PC-9 (cell line): ENCODE measurements around the gene B4GALNT1. TPM values are rescaled to one million over a fixed set of nuclear protein-coding genes. Genes with fewer than 3 reads are reported as not detected.
A peak's percentile ranks its signal among the peaks of the same experiment; 100 is the strongest.

Experiments used
- BruUV-seq: library from RNA; stranded (reverse); fragments of 400-500 nt; replicated peaks from 2 replicates; lab custom pipeline; 2021; lab: Mats Ljungman, UMichigan
- CTCF ChIA-PET: fragments of 300-600 bp; sonication (Branson Sonifier 250); formaldehyde crosslinking; loops from one replicate; lab custom pipeline; 2022; ENCODE audit warnings: antibody characterized with exemption; lab: Charles Lee
- POLR2A ChIA-PET: fragments of 300-600 bp; sonication (Branson Sonifier 250); formaldehyde crosslinking; loops from one replicate; lab custom pipeline; 2022; ENCODE audit warnings: antibody characterized with exemption; ENCODE audit not compliant: unreplicated experiment; lab: Charles Lee
- DNase-seq, 2 experiments: peaks; one replicate each; pipeline versions ENCODE4 v3.0.0 to v3.0.0-alpha.2; 2015 to 2022; ENCODE audit warnings: mixed read lengths in 1 of 2
- H2AFZ ChIP-seq: fragments of 200-600 bp; sonication (generic); 2 replicates; pipeline ENCODE4 v1.8.1; 2017; ENCODE audit warnings: antibody characterized with exemption
- H3F3A ChIP-seq: fragments of 200-600 bp; sonication (generic); 2 replicates; pipeline ENCODE4 v1.8.1; 2017; ENCODE audit warnings: antibody characterized with exemption, mild to moderate bottlenecking, low read depth; ENCODE audit not compliant: insufficient read depth
- H3K27ac ChIP-seq: fragments of 200-600 bp; sonication (generic); 2 replicates; pipeline ENCODE4 v1.6.1; 2016; ENCODE audit warnings: mixed run types
- H3K27me3 ChIP-seq: fragments of 200-600 bp; sonication (generic); 2 replicates; pipeline ENCODE4 v1.6.1; 2016; ENCODE audit warnings: low read depth, mixed run types; ENCODE audit not compliant: insufficient read depth
- H3K36me3 ChIP-seq: fragments of 200-600 bp; sonication (generic); 2 replicates; pipeline ENCODE4 v1.6.1; 2016; ENCODE audit warnings: low read depth, mixed run types
- H3K4me1 ChIP-seq: fragments of 200-600 bp; sonication (generic); replicated peaks from 2 replicates; pipeline ENCODE4 v1.6.1; 2016; ENCODE audit warnings: mixed run types; ENCODE audit not compliant: insufficient read depth
- H3K4me2 ChIP-seq: fragments of 200-600 bp; sonication (generic); 2 replicates; pipeline ENCODE4 v1.6.1; 2017; ENCODE audit warnings: mixed run types
- H3K4me3 ChIP-seq: fragments of 200-600 bp; sonication (generic); 2 replicates; pipeline ENCODE4 v1.6.1; 2016; ENCODE audit warnings: mixed run types
- H3K79me2 ChIP-seq: fragments of 200-600 bp; sonication (generic); 2 replicates; pipeline ENCODE4 v1.6.1; 2017; ENCODE audit warnings: low read depth, mixed run types
- H3K9me2 ChIP-seq: fragments of 200-600 bp; sonication (generic); 2 replicates; pipeline ENCODE4 v1.8.1; 2017; ENCODE audit warnings: mild to moderate bottlenecking; ENCODE audit not compliant: insufficient read depth
- H3K9me3 ChIP-seq: fragments of 200-600 bp; sonication (generic); 2 replicates; pipeline ENCODE4 v1.8.1; 2016; ENCODE audit warnings: low read depth; ENCODE audit not compliant: insufficient read depth
- H4K20me1 ChIP-seq: fragments of 200-600 bp; sonication (generic); 2 replicates; pipeline ENCODE4 v1.8.1; 2017; ENCODE audit not compliant: insufficient read depth
- EZH2 ChIP-seq: fragments of 200-600 bp; sonication (generic); IDR thresholded peaks from 2 replicates; pipeline ENCODE4 v1.8.0; 2017; ENCODE audit warnings: antibody characterized with exemption, low read depth
- intact Hi-C: fragments of 100-400 bp; cut with micrococcal nuclease; formaldehyde crosslinking; loops from one replicate; pipeline ENCODE4 v1.10.0; 2022; ENCODE audit not compliant: unreplicated experiment
- total RNA-seq: library from RNA; stranded (reverse); gene quantifications from 2 replicates; pipeline ENCODE4 v1.2.3, GENCODE V29; 2021
- TF ChIP-seq, protein P1 (sequence below): fragments of 200-600 bp; sonication (generic); conservative IDR thresholded peaks from 2 replicates; pipeline ENCODE4 v1.6.1; 2017; ENCODE audit warnings: mixed run types, antibody characterized with exemption, mild to moderate bottlenecking, moderate library complexity

Gene B4GALNT1
- total RNA-seq, 1 experiment from 2014 or later: 15.0 TPM

GRCh38 chr12:57631566-57632072 lies 1.4 kb downstream of the B4GALNT1 start:
- Histone ChIP-seq H3K27me3 (no peaks in the 10 kb centered on the region), H2AFZ (no peak overlapping the region), H3K9me2 (no peaks in the 10 kb centered on the region), H3K4me3 (no peak overlapping the region; the same call in 1 of the 2 replicates), H3K79me2 (no peaks in the 10 kb centered on the region), H3K4me2 (peak overlapping the region; percentile 90; the same call in 1 of the 2 replicates), H3K4me1 (peaks cover 8% of the 10 kb centered on the region; the same call in 1 of the 2 replicates), H4K20me1 (no peaks in the 10 kb centered on the region), H3K36me3 (no peaks in the 10 kb centered on the region), H3K9me3 (no peaks in the 10 kb centered on the region), H3K27ac (no peak overlapping the region), H3F3A (no peaks in the 10 kb centered on the region)
- DNase-seq: no peak
- TF ChIP-seq, protein P1, sequence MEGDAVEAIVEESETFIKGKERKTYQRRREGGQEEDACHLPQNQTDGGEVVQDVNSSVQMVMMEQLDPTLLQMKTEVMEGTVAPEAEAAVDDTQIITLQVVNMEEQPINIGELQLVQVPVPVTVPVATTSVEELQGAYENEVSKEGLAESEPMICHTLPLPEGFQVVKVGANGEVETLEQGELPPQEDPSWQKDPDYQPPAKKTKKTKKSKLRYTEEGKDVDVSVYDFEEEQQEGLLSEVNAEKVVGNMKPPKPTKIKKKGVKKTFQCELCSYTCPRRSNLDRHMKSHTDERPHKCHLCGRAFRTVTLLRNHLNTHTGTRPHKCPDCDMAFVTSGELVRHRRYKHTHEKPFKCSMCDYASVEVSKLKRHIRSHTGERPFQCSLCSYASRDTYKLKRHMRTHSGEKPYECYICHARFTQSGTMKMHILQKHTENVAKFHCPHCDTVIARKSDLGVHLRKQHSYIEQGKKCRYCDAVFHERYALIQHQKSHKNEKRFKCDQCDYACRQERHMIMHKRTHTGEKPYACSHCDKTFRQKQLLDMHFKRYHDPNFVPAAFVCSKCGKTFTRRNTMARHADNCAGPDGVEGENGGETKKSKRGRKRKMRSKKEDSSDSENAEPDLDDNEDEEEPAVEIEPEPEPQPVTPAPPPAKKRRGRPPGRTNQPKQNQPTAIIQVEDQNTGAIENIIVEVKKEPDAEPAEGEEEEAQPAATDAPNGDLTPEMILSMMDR: no peak
- TF ChIP-seq EZH2: no peak
- intact Hi-C loops: loop anchor here (5.0 kb wide), 2 partner anchors 61 to 169 kb away; partner anchors contain the start of gene OS9
- ChIA-PET CTCF (no interaction called here), POLR2A (no interaction called here)
- no TSS peak for BruUV-seq

DNA sequence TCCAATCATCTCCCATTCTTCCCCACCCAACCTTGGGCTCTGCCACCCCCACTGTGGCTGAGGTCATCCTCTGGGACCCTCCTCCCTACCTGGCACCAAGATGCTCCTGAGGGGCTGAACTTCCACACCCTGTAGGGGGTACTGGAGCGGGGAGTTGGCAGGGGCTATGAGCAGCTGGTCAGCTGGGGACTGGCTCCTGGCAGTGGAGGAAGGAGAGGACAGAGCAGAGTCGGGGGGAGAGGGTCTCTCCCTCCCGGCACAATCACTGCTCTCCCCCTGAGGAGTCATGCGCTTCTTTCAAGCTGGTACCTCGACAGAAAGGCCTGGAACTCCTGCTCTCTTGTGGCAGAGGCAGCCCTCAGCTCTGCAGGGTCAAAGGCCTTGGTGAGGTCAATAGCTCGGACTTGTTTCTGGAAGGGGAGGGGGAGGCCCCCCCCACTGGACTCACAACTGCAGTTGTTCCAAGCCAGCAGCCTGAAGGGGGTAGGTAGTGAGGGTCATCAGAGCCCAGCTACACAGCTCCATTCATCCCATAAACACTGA lies 2.0 kb downstream of the B4GALNT1 start:
- H2AFZ ChIP-seq: no peak overlapping the region
- H3K4me3 ChIP-seq: no peak overlapping the region
- BruUV-seq: TSS peak; percentile 13
- H3K9me3 ChIP-seq: no peaks in the 10 kb centered on the region
- H4K20me1 ChIP-seq: no peaks in the 10 kb centered on the region
- ChIA-PET POLR2A (no interaction called here), CTCF (no interaction called here)
- H3K4me1 ChIP-seq: peaks cover 8% of the 10 kb centered on the region; the same call in 1 of the 2 replicates
- TF ChIP-seq EZH2: no peak
- TF ChIP-seq, protein P1: no peak
- no peak overlapping the region for H3K4me2 ChIP-seq
- no peaks in the 10 kb centered on the region for H3K79me2 ChIP-seq
- H3K27me3 ChIP-seq: no peaks in the 10 kb centered on the region
- DNase-seq: no peak
- intact Hi-C loops: loop anchor here (5.0 kb wide), 2 partner anchors 61 to 169 kb away; partner anchors contain the start of gene OS9
- H3K27ac ChIP-seq: no peak overlapping the region
- H3K9me2 ChIP-seq: no peaks in the 10 kb centered on the region
- H3K36me3 ChIP-seq: no peaks in the 10 kb centered on the region
- H3F3A ChIP-seq: no peaks in the 10 kb centered on the region

GRCh38 chr12:57629897-57630471 lies 3.0 kb downstream of the B4GALNT1 start:
- no peaks in the 10 kb centered on the region for H3K9me3 ChIP-seq
- no peaks in the 10 kb centered on the region for H3K9me2 ChIP-seq
- no peak overlapping the region for H3K27ac ChIP-seq
- H3K27me3 ChIP-seq: no peaks in the 10 kb centered on the region
- H3K4me2 ChIP-seq: no peak overlapping the region
- H3K4me1 ChIP-seq: peaks cover 8% of the 10 kb centered on the region; the same call in 1 of the 2 replicates
- H4K20me1 ChIP-seq: no peaks in the 10 kb centered on the region
- ChIA-PET CTCF (no interaction called here), POLR2A (interaction anchor here (0.6 kb wide), 1 partner anchor 83 kb away, joined by 7 read pairs; no protein-coding TSS in a partner anchor)
- H3K36me3 ChIP-seq: no peaks in the 10 kb centered on the region
- no peak overlapping the region for H2AFZ ChIP-seq
- H3K79me2 ChIP-seq: no peaks in the 10 kb centered on the region
- TF ChIP-seq, protein P1: no peak
- no peak for TF ChIP-seq EZH2
- intact Hi-C loops: loop anchor here (5.0 kb wide), 2 partner anchors 62 to 168 kb away; partner anchors contain the start of gene OS9
- H3K4me3 ChIP-seq: no peak overlapping the region
- H3F3A ChIP-seq: no peaks in the 10 kb centered on the region
- DNase-seq: no peak
- no TSS peak for BruUV-seq
